Effector memory CD4-positive, alpha-beta T cell (primary cell): ENCODE measurements around the gene B4GALT5.
"Not testable (repeated sequence)": the region's sequence is repeated elsewhere in the genome, so short reads cannot be mapped to it uniquely, and the experiment has no call there.

Experiments
- DNase-seq, 3 donors: peaks; one replicate each; pipeline ENCODE4 v3.0.0-alpha.2; 2020
- H3K27ac ChIP-seq: 2 replicates; pipeline ENCODE4 v1.7.0; 2013; ENCODE audit warnings: mild to moderate bottlenecking, low read length, moderate library complexity; ENCODE audit not compliant: insufficient read depth, poor library complexity, severe bottlenecking
- H3K27me3 ChIP-seq: replicated peaks from 2 replicates; pipeline ENCODE4 v1.7.0; 2013; ENCODE audit warnings: mild to moderate bottlenecking, low read length; ENCODE audit not compliant: insufficient read depth, control insufficient read depth, poor library complexity, severe bottlenecking
- H3K36me3 ChIP-seq: 2 replicates; pipeline ENCODE4 v1.7.0; 2013; ENCODE audit warnings: mild to moderate bottlenecking, low read length, moderate library complexity; ENCODE audit not compliant: control insufficient read depth, insufficient read depth
- H3K4me1 ChIP-seq: 2 replicates; pipeline ENCODE4 v1.7.0; 2013; ENCODE audit warnings: low read length, mild to moderate bottlenecking; ENCODE audit not compliant: control insufficient read depth, insufficient read depth, poor library complexity, severe bottlenecking
- H3K4me3 ChIP-seq: 2 replicates; pipeline ENCODE4 v1.7.0; 2013; ENCODE audit warnings: low read length, low read depth, mild to moderate bottlenecking; ENCODE audit not compliant: insufficient read depth, poor library complexity, severe bottlenecking
- H3K9me3 ChIP-seq: 2 replicates; pipeline ENCODE4 v1.7.0; 2013; ENCODE audit warnings: mild to moderate bottlenecking, low read length, moderate library complexity; ENCODE audit not compliant: control insufficient read depth

The B4GALT5 gene

GRCh38 chr20:49619113-49620048 is 94.3 kb downstream of the B4GALT5 start:
- Histone ChIP-seq H3K4me1 (no peaks in the 10 kb centered on the region), H3K27ac (no peak overlapping the region), H3K4me3 (no peak overlapping the region), H3K9me3 (no peaks in the 10 kb centered on the region), H3K36me3 (no peaks in the 10 kb centered on the region), H3K27me3 (no peaks in the 10 kb centered on the region)
- DNase-seq: no peak

- H3K27me3 ChIP-seq: no peaks in the 10 kb centered on the region
- no peaks in the 10 kb centered on the region for H3K36me3 ChIP-seq
- no peaks in the 10 kb centered on the region for H3K9me3 ChIP-seq
- H3K4me1 ChIP-seq: no peaks in the 10 kb centered on the region
- H3K4me3 ChIP-seq: no peak overlapping the region
- no peak for DNase-seq
- no peak overlapping the region for H3K27ac ChIP-seq
Observed at GRCh38 chr20:49618289-49618688, 95.4 kb downstream of the B4GALT5 start.

GRCh38 chr20:49617394-49617793 is 96.3 kb downstream of the B4GALT5 start:
- DNase-seq, H3K27ac ChIP-seq, H3K27me3 ChIP-seq, H3K4me3 ChIP-seq, H3K4me1 ChIP-seq, H3K36me3 ChIP-seq, H3K9me3 ChIP-seq: not testable (repeated sequence)

- Histone ChIP-seq H3K4me3 (no peak overlapping the region), H3K36me3 (no peaks in the 10 kb centered on the region)
Observed at GRCh38 chr20:49616154-49617007, 97.3 kb downstream of the B4GALT5 start.

GRCh38 chr20:49615401-49616153 is 98.1 kb downstream of the B4GALT5 start:
- H3K36me3 ChIP-seq: no peaks in the 10 kb centered on the region
- H3K4me3 ChIP-seq: no peak overlapping the region
- H3K27me3 ChIP-seq: no peaks in the 10 kb centered on the region
- no peaks in the 10 kb centered on the region for H3K9me3 ChIP-seq
- H3K27ac ChIP-seq: no peak overlapping the region
- DNase-seq: no peak
- H3K4me1 ChIP-seq: peaks cover 4% of the 10 kb centered on the region

More at GRCh38 chr20:49616154-49617007, 97.3 kb downstream of the B4GALT5 start:
- no peak for DNase-seq
- no peaks in the 10 kb centered on the region for H3K4me1 ChIP-seq
- H3K27ac ChIP-seq: no peak overlapping the region
- H3K27me3 ChIP-seq: no peaks in the 10 kb centered on the region
- no peaks in the 10 kb centered on the region for H3K9me3 ChIP-seq

- H3K27me3 ChIP-seq, H3K4me1 ChIP-seq, H3K4me3 ChIP-seq, H3K9me3 ChIP-seq, H3K36me3 ChIP-seq, H3K27ac ChIP-seq, DNase-seq: not testable (repeated sequence)
Observed at GRCh38 chr20:49615051-49615400, 98.7 kb downstream of the B4GALT5 start.

- H3K4me1 ChIP-seq: peaks cover 6% of the 10 kb centered on the region
Observed at GRCh38 chr20:49614338-49615050, 99.2 kb downstream of the B4GALT5 start.

GRCh38 chr20:49612127-49612738 is 101.4 kb downstream of the B4GALT5 start:
- no peak overlapping the region for H3K4me3 ChIP-seq
- H3K9me3 ChIP-seq: no peaks in the 10 kb centered on the region
- no peaks in the 10 kb centered on the region for H3K36me3 ChIP-seq
- H3K4me1 ChIP-seq: peaks cover 6% of the 10 kb centered on the region
- DNase-seq: no peak
- H3K27me3 ChIP-seq: no peaks in the 10 kb centered on the region
- no peak overlapping the region for H3K27ac ChIP-seq

More at GRCh38 chr20:49614338-49615050, 99.2 kb downstream of the B4GALT5 start:
- H3K9me3 ChIP-seq: no peaks in the 10 kb centered on the region
- no peaks in the 10 kb centered on the region for H3K36me3 ChIP-seq
- H3K4me3 ChIP-seq: no peak overlapping the region
- no peak for DNase-seq
- no peak overlapping the region for H3K27ac ChIP-seq
- no peaks in the 10 kb centered on the region for H3K27me3 ChIP-seq

GRCh38 chr20:49611539-49612126 is 102.0 kb downstream of the B4GALT5 start:
- H3K4me3 ChIP-seq, H3K36me3 ChIP-seq, H3K27ac ChIP-seq, H3K4me1 ChIP-seq, H3K27me3 ChIP-seq, DNase-seq, H3K9me3 ChIP-seq: not testable (repeated sequence)
